ENCODE data around the gene MSH6.

DNA sequence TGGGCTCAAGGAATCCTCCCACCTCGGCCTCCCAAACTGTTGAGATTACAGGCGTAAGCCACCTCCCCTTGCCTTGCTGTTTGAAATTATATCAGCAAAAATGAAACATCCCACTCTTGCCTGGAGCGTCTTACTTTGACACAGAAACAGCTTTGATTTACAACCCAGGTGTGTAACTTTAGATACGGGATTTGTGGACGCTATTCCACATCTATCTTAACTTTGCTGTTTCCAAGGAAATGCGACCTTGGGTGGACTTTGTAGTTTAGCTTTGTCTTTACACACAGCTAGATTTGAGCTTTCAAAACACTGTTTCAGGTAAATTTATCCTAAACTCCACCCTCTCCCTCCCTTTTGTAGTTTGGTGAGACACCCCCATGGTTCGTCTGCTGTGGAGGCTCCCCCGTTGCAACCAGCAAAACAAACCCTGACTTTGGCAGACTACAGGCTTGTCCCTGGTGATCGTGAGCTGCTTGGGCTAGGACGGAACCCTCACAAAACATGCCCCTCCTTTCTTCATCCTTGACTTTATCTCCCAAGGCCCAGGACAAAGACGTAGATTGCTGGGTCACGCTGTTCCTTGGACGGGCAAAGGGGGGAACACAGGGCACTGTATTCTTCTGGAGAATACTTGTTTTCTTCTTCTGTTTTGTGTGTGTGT is 5.5 kb upstream of the MSH6 start:
- TF ChIP-seq, protein P1, sequence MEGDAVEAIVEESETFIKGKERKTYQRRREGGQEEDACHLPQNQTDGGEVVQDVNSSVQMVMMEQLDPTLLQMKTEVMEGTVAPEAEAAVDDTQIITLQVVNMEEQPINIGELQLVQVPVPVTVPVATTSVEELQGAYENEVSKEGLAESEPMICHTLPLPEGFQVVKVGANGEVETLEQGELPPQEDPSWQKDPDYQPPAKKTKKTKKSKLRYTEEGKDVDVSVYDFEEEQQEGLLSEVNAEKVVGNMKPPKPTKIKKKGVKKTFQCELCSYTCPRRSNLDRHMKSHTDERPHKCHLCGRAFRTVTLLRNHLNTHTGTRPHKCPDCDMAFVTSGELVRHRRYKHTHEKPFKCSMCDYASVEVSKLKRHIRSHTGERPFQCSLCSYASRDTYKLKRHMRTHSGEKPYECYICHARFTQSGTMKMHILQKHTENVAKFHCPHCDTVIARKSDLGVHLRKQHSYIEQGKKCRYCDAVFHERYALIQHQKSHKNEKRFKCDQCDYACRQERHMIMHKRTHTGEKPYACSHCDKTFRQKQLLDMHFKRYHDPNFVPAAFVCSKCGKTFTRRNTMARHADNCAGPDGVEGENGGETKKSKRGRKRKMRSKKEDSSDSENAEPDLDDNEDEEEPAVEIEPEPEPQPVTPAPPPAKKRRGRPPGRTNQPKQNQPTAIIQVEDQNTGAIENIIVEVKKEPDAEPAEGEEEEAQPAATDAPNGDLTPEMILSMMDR (IDR thresholded peaks at IDR 0.05) = no peak
- no peak for TF ChIP-seq POLR2A (IDR thresholded peaks at IDR 0.05)
